Epithelial cell of proximal tubule (primary cell): ENCODE data around the gene SHB. TPM values are rescaled to one million over a fixed set of nuclear protein-coding genes. Genes with fewer than 3 reads are reported as not detected.

Experiments
- DNase-seq: peaks from one replicate; pipeline ENCODE4 v3.0.0-alpha.2; 2011; ENCODE audit warnings: low read depth
- H3K4me3 ChIP-seq: 2 replicates; pipeline ENCODE4 v1.5.1; 2011; ENCODE audit warnings: low read depth, mild to moderate bottlenecking, low read length
- CTCF ChIP-seq: conservative IDR thresholded peaks from 2 replicates; pipeline ENCODE4 v1.5.1; 2012; ENCODE audit warnings: low read depth, mild to moderate bottlenecking, low read length
- total RNA-seq: library from RNA; depleted of rRNA; stranded (reverse); fragments of >200 nt; gene quantifications from 2 replicates; pipeline ENCODE4 v1.2.3, GENCODE V29; 2015

Gene SHB
- total RNA-seq, 1 donor from 2014 or later, result 32.7 TPM

GRCh38 chr9:38041564-38042243 is 27.3 kb downstream of the SHB start:
- H3K4me3 ChIP-seq, result no peak overlapping the region
- TF ChIP-seq CTCF, result no peak
- DNase-seq, result no peak

- no peak for TF ChIP-seq CTCF
- H3K4me3 ChIP-seq, result no peak overlapping the region
- DNase-seq, result no peak
These were observed 28.9 kb downstream of the SHB start for GRCh38 chr9:38039907-38040682.

- no peak for DNase-seq
- no peak overlapping the region for H3K4me3 ChIP-seq
- no peak for TF ChIP-seq CTCF
These were observed 29.7 kb downstream of the SHB start for GRCh38 chr9:38039090-38039906.

- no peak for DNase-seq
- no peak for TF ChIP-seq CTCF
- no peak overlapping the region for H3K4me3 ChIP-seq
These were observed 30.5 kb downstream of the SHB start for GRCh38 chr9:38038307-38039089.

GRCh38 chr9:38037981-38038306 is 31.1 kb downstream of the SHB start:
- TF ChIP-seq CTCF, result no peak
- no peak overlapping the region for H3K4me3 ChIP-seq
- DNase-seq, result no peak

GRCh38 chr9:38036359-38037084 is 32.5 kb downstream of the SHB start:
- H3K4me3 ChIP-seq, result no peak overlapping the region
- no peak for TF ChIP-seq CTCF
- DNase-seq, result no peak
